Retina (tissue), 1 donor: ENCODE measurements around the gene CEACAM7.

Experiments used
- DNase-seq: peaks from one replicate; pipeline ENCODE4 v3.0.0-alpha.2; 2016

CEACAM7 gene

DNA sequence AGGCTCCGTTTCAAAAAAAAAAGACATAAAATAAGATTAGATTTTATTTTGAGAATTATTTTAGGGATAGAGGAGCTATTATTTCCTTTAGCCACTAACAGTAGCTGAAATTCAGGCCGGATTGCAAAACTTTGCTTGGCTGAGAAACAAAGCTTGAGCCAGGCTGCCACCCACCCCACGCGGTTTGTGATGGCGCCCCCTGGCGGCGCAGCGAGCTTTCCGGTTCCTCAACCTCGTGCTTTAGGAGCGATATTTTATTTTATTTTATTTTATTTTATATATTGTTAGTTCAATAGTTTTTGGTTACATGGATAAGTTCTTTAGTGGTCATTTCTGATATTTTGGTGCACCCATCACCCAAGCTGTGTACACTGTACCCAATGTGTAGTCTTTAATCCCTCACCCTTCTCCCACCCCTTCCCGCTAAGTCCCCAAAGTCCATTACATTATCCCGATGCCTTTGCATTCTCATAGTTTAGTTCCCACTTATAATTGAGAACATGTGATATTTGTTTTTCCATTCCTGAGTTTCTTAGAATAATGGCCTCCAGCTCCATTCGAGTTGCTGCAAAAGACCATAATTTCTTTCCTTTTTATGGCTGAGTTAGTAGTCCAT lies 41.4 kb downstream of the CEACAM7 start:
- no peak for DNase-seq

DNA sequence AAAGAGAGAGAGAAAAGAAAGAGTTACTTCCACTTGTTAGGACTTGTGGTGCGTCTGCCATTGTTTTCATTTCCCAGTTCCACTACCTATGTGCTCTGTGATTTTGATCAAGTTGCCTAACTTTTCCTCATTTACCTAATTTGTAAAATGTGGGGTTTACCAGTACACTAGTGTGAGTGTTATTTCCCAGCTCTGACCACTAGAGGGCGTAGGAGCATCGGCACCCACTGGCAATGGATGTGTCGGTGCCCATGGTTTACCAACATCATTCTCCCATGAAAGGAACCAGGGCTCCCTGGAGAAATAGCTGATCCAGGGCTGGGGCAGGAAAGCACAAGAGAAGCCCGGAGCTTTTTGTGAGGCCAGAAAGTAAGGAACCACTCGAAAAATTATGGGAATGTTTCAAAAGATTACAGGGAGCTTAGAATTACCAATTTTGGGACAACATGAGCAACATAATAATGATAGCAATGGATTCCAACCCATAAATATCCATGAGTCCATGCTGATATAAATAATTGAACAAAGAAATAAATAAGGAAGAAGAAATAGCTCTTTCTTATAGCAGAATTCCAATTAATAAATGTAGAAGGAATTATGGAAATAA lies 46.1 kb downstream of the CEACAM7 start:
- peak; percentile 59 for DNase-seq

DNA sequence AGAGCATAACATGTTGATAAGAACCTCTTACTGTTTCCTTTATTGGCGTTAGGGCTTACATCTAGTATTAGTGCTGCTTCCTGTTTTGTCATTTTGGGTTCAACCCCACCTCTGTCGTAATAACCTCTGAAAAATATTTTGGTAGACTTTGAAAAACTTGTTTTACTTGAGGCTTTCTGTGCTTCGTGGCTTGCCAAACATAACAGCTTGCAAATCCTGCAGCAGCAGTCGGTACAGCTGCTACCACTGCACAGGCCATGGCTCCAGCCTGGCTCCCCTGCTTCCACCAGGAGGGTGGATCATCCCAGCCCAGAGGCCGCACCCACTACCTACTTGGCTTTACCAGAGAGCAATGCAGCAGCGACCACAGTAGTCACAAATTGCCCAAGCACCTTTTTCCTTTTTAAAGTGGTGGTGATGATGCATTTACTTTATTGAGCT lies 49.4 kb downstream of the CEACAM7 start:
- DNase-seq = no peak

DNA sequence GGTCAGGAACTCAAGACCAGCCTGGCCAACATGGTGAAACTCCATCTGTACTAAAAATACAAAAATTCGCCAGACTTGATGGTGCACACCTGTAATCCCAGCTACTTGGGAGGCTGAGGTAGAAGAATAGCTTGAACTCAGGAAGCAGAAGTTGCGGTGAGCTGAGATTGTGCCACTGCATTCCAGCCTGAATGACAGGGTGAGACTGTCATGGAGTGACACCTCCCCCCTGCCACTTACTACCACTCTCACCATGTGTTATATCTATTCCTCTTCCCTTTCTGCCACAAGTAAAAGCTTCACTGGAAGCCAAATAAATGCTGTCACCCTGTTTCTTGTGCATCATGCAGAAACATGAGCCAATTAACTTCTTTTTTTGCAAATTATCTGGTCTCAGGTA lies 50.6 kb downstream of the CEACAM7 start:
- DNase-seq = no peak

DNA sequence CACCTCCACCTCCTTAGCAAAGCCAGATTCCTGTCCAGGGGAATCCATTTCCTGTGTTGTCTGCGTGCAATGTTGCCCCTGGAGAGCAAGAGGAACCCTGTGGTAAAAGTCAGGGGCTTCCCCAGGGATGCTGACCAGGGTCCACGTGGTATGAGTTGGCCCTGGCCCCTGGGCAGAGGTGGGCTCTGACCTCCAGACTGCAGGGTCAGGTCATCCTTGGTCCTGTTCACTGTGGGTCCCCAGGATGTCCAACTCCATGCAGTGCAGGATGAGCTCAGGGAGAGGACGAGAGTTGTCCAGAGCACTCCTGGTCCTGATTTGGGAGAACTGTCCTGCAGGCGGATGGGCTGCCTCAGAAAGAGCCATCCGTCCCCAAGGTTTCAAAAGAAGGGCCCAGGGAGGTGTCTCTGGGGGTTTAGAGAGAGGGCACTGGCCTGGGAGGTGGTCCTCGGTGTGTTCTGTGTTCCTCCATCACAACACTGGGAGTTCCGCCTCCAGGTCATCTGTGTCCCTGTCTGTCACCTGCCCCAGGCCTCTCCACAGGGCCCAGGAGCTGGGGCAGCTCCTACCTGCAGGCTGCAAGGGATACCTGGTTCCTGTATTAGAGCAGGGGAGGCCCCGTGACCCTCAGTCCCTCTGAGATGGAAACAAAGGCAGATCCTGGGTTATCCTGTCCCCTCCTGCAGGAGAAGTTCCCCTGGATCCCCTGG lies 59.9 kb downstream of the CEACAM7 start:
- DNase-seq = no peak

DNA sequence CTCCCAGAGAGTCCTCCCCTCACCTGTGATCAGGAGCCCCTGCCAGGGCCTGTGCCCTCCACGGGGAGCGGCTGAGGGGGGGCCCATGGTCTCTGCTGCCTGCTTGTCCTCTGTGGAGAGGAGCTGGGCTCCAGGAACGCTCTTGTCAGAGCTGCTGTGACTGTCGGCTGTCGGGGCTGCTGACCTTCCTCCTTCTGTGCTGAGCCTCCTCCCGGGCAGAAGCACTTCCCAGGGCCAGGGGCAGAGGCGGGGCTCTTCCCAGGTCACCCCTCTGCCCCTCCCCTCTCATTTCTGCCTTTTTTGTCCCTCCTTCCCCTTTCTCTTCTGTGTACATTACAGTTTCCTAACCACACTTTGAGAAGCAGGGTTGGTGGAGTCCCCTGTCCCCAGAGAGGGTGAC lies 61.2 kb downstream of the CEACAM7 start, which contains the start of gene CEACAM4:
CEACAM4 (minus strand) TSS at position 198 of the 400 bp plus-strand sequence; CDS start at position 87, 111 bp downstream.
- DNase-seq = no peak

DNA sequence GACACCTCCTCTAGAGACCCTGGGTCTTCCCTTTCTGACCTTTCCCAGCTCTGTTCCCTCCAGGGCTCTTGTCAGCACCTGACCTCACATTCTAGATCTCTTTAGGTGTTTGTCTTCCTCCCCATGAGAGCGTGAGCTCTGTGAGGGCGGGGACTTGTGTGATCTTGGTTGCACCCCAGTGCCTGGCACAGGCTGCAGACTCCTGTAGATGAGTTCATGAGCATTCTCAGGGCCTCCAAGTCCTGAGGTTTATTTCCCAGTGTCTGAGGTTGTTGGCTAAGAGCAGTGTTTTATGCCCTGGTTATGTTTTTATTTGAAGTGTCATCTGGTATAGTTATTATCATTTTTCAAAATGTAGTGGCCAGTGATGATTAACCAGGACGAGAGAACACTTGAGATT lies 61.8 kb downstream of the CEACAM7 start:
- no peak for DNase-seq

DNA sequence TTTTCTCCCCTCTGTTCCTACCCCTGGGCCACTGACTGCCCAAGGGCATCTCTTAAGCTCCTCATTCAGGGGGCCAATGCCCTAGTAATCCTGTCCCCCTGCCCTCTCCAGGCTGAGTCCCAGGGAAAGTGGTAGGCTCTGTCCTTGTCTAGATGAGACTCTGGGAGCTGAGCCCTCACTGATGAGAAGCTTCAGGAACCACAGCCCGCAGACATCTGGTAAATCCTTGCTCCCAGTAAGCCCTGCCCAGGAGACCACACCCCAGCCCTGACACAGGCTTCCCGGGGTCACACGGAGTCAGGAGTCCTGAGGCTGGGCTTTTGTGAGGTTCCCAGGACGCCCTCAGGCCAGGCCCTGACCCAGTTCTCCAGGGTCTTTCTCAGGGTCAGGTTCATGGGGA lies 63.1 kb downstream of the CEACAM7 start:
- no peak for DNase-seq

DNA sequence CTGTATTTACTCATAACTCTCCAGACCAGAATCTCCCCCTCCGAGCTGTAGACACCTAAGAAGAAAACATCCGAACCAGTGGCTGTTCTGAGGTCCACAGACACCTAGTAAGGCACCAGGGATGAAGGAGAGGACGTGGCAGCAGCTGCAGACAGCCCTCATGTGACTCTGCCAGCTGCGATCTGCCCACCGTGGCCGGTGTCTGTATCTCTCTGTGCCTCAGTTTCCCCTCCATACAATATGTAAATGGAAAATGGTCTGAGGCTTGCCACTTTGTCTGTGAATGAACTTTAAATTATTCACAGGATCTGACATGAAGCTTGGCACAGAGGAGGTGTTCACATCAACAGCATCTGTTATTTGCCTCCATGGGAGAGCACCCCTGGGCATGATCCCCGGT lies 63.6 kb downstream of the CEACAM7 start:
- DNase-seq = no peak

DNA sequence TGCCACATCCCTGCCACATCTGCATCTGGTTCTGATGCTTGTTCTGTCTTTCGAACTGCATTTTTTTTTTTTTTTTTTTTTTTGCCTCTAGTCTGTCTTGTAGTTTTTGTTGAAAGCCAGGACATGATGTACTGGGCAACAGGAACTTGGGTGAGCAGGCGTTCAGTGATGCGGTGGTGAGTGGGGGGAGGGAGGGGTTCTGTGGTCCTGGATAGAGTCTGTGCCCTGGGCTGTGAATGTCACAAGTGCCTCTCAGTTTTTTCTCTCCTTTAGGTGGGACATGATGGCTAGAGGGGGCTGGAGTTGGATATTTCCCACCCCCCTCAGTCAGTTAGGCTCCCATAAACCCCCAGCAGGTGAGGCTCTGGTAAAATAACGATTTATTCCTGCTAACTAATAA lies 64.7 kb downstream of the CEACAM7 start:
- no peak for DNase-seq
